Hepatocyte (in vitro differentiated cells): ENCODE measurements around the gene ECD. TPM values are rescaled to one million over a fixed set of nuclear protein-coding genes. Genes with fewer than 3 reads are reported as not detected.

Source experiments
- DNase-seq: peaks from one replicate; pipeline ENCODE4 v3.0.0-alpha.2; 2016; ENCODE audit warnings: low spot score
- H2AFZ ChIP-seq: fragments of 200-600 bp; sonication (generic); 2 replicates; pipeline ENCODE4 v1.6.0; 2016; ENCODE audit warnings: antibody characterized with exemption, mild to moderate bottlenecking
- H3K27ac ChIP-seq: fragments of 200-600 bp; sonication (generic); 2 replicates; pipeline ENCODE4 v1.5.1; 2016; ENCODE audit warnings: mild to moderate bottlenecking
- H3K27me3 ChIP-seq: fragments of 200-600 bp; sonication (generic); 2 replicates; pipeline ENCODE4 v1.6.1; 2016
- H3K36me3 ChIP-seq: fragments of 200-600 bp; sonication (generic); replicated peaks from 2 replicates; pipeline ENCODE4 v1.5.1; 2016; ENCODE audit warnings: low read depth; ENCODE audit not compliant: insufficient read depth
- H3K4me1 ChIP-seq: fragments of 200-600 bp; sonication (generic); 2 replicates; pipeline ENCODE4 v1.5.1; 2016; ENCODE audit warnings: mild to moderate bottlenecking, moderate library complexity; ENCODE audit not compliant: insufficient read depth
- H3K4me2 ChIP-seq: fragments of 200-600 bp; sonication (generic); 2 replicates; pipeline ENCODE4 v1.6.0; 2016
- H3K4me3 ChIP-seq: fragments of 200-600 bp; sonication (generic); 2 replicates; pipeline ENCODE4 v1.5.1; 2016; ENCODE audit warnings: mild to moderate bottlenecking
- H3K79me2 ChIP-seq: fragments of 200-600 bp; sonication (generic); 2 replicates; pipeline ENCODE4 v1.6.0; 2017; ENCODE audit warnings: mild to moderate bottlenecking
- H3K9me2 ChIP-seq: fragments of 200-600 bp; sonication (generic); replicated peaks from 2 replicates; pipeline ENCODE4 v1.6.0; 2017; ENCODE audit warnings: mild to moderate bottlenecking; ENCODE audit not compliant: insufficient read depth
- H3K9me3 ChIP-seq: fragments of 200-600 bp; sonication (generic); 2 replicates; pipeline ENCODE4 v1.5.1; 2016; ENCODE audit warnings: low read depth, mild to moderate bottlenecking
- H4K20me1 ChIP-seq: fragments of 200-600 bp; sonication (generic); 2 replicates; pipeline ENCODE4 v1.6.0; 2016; ENCODE audit warnings: mild to moderate bottlenecking; ENCODE audit not compliant: insufficient read depth, poor library complexity, severe bottlenecking
- EZH2 ChIP-seq: fragments of 200-600 bp; sonication (generic); IDR thresholded peaks from 2 replicates; pipeline ENCODE4 v1.6.1; 2016; ENCODE audit warnings: antibody characterized with exemption, mild to moderate bottlenecking, borderline replicate concordance
- EZH2phosphoT487 ChIP-seq: fragments of 200-600 bp; sonication (generic); IDR thresholded peaks from one replicate; pipeline ENCODE4 v1.6.1; 2018; ENCODE audit warnings: antibody characterized with exemption, mild to moderate bottlenecking, low read depth, moderate library complexity; ENCODE audit not compliant: unreplicated experiment, severe bottlenecking
- WGBS: methylation state at CpG from one replicate; pipeline ENCODE4 v1.1.6; 2016; ENCODE audit warnings: low lambda C conversion rate; ENCODE audit errors: missing lambda C conversion rate; 5-methylcytosine and 5-hydroxymethylcytosine counted together
- polyA plus RNA-seq: library from polyadenylated mRNA; unstranded; fragments of >200 nt; fragmentation: Nextera tagmentation; extraction: Ambion mirVana; gene quantifications from 2 replicates; pipeline ENCODE4 v1.2.1, GENCODE V29; 2016
- total RNA-seq: library from RNA; depleted of rRNA; stranded (reverse); fragments of >200 nt; gene quantifications from 2 replicates; pipeline ENCODE4 v1.2.3, GENCODE V29; 2014
- TF ChIP-seq, protein P1 (sequence below): fragments of 200-600 bp; sonication (generic); IDR thresholded peaks from 2 replicates; pipeline ENCODE4 v1.5.1; 2016; ENCODE audit warnings: antibody characterized with exemption, mild to moderate bottlenecking; ENCODE audit not compliant: poor library complexity

The ECD gene
- total and polyA plus RNA-seq, 2 experiments from 2014 or later = 26.9 to 30.1 TPM

DNA sequence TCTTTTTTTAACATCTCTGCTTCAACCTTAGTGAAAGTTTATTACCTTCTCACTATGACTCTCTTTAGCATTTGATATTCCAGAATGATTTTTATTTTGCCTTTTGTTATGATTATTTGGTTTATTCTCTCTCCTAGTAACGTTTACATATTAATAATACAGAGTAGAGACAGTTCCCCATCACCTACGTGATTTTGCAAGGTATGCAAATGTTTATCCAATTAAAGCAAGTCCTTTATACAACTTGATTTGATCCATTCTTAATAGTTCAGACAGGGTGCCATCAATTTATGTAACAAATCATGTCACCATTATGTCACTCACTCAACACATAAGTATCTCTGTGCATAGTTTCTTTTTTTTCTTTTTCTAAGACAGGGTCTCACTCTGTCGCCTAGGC, 26.2 kb downstream of the ECD start:
- H3K4me2 ChIP-seq = no peak overlapping the region
- H3K9me3 ChIP-seq = no peaks in the 10 kb centered on the region
- H3K4me1 ChIP-seq = no peaks in the 10 kb centered on the region
- DNase-seq = no peak
- no peaks in the 10 kb centered on the region for H3K27me3 ChIP-seq
- WGBS = 93% methylated on average over 3 of the region's 3 CpGs
- TF ChIP-seq EZH2phosphoT487 (no peak), EZH2 (no peak)
- TF ChIP-seq, protein P1, sequence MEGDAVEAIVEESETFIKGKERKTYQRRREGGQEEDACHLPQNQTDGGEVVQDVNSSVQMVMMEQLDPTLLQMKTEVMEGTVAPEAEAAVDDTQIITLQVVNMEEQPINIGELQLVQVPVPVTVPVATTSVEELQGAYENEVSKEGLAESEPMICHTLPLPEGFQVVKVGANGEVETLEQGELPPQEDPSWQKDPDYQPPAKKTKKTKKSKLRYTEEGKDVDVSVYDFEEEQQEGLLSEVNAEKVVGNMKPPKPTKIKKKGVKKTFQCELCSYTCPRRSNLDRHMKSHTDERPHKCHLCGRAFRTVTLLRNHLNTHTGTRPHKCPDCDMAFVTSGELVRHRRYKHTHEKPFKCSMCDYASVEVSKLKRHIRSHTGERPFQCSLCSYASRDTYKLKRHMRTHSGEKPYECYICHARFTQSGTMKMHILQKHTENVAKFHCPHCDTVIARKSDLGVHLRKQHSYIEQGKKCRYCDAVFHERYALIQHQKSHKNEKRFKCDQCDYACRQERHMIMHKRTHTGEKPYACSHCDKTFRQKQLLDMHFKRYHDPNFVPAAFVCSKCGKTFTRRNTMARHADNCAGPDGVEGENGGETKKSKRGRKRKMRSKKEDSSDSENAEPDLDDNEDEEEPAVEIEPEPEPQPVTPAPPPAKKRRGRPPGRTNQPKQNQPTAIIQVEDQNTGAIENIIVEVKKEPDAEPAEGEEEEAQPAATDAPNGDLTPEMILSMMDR = no peak
- no peaks in the 10 kb centered on the region for H3K36me3 ChIP-seq
- H4K20me1 ChIP-seq = no peaks in the 10 kb centered on the region
- H3K27ac ChIP-seq = no peak overlapping the region
- no peak overlapping the region for H3K4me3 ChIP-seq
- no peaks in the 10 kb centered on the region for H3K9me2 ChIP-seq
- H3K79me2 ChIP-seq = no peaks in the 10 kb centered on the region
- no peak overlapping the region for H2AFZ ChIP-seq

DNA sequence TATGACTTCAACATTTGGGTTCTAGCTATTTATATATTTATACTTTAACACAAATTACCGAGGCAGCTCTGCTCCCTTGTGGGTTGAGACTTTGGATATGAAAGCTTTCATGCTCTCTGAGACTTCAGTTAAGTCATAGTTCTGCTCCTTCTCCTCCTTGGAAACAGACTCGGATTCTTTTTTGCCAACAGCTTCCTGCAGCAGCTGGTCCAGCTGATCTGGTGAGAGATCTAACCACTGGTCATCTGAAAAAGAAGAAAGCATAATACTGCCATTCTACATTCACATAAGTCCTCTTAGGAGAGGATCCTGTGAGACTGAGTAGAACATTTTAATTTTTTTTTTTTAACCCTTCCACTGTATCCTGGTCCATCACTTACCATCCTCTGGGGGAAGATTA, 28.6 kb downstream of the ECD start:
- no peak overlapping the region for H3K27ac ChIP-seq
- DNase-seq = no peak
- H3K36me3 ChIP-seq = no peaks in the 10 kb centered on the region
- no peak overlapping the region for H3K4me2 ChIP-seq
- no peaks in the 10 kb centered on the region for H3K79me2 ChIP-seq
- H4K20me1 ChIP-seq = no peaks in the 10 kb centered on the region
- no peak overlapping the region for H3K4me3 ChIP-seq
- no peak for TF ChIP-seq EZH2phosphoT487
- TF ChIP-seq EZH2 = no peak
- TF ChIP-seq, protein P1 = no peak
- no peaks in the 10 kb centered on the region for H3K4me1 ChIP-seq
- H3K9me3 ChIP-seq = no peaks in the 10 kb centered on the region
- no peaks in the 10 kb centered on the region for H3K27me3 ChIP-seq
- H3K9me2 ChIP-seq = no peaks in the 10 kb centered on the region
- H2AFZ ChIP-seq = no peak overlapping the region
- 91% methylated on average over 2 of the region's 2 CpGs for WGBS

DNA sequence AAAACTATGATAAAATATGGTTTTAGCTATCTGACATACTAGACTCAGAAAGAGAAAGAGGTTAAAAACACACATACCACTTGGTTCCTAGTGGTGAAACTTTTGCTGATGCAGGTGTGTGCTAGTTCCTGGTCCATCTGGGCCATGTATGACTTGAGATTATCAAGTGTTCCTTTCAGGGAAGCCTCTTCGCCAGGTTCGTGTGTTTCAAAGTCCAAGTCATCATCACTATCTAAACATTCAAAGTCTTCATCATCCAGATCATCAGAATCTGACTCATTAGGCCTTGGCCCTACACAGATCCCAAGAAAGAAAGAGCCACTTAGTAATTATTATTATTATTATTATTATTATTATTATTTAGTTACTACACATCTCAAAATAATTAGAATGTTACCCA, 31.2 kb downstream of the ECD start:
- 70% methylated on average over 2 of the region's 2 CpGs for WGBS
- Histone ChIP-seq H3K36me3 (no peaks in the 10 kb centered on the region), H3K4me3 (no peak overlapping the region), H3K79me2 (no peaks in the 10 kb centered on the region), H3K9me2 (no peaks in the 10 kb centered on the region), H3K4me2 (no peak overlapping the region), H4K20me1 (no peaks in the 10 kb centered on the region), H3K27me3 (no peaks in the 10 kb centered on the region), H2AFZ (no peak overlapping the region), H3K4me1 (no peaks in the 10 kb centered on the region), H3K9me3 (no peaks in the 10 kb centered on the region), H3K27ac (peak overlapping the region; percentile 72)
- peak; percentile 41 for DNase-seq
- TF ChIP-seq EZH2 (no peak), EZH2phosphoT487 (no peak)
- TF ChIP-seq, protein P1 = no peak

DNA sequence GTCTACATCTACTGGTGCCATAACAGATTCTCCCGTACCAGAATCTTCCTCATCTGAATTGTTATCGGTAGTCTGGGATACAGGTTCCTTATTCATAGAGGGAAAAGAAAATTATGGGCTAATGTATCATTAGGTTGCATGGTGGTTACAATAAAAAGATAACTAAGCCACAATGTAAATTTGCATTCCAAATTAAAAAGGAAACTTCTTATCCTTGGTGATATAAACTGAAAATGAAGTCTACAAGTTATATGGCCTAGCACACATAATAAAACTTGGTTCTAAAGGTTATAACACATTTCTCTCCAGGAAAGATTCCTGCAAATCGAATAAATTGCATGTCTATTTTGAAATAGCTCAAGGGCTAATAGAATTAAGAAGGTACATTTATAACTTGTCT, 33.1 kb downstream of the ECD start:
- DNase-seq = no peak
- no peak for TF ChIP-seq EZH2phosphoT487
- TF ChIP-seq, protein P1 = no peak
- H2AFZ ChIP-seq = no peak overlapping the region
- no peaks in the 10 kb centered on the region for H3K9me2 ChIP-seq
- H3K27me3 ChIP-seq = no peaks in the 10 kb centered on the region
- no peaks in the 10 kb centered on the region for H3K36me3 ChIP-seq
- H3K27ac ChIP-seq = no peak overlapping the region
- WGBS = 93% methylated on average over 3 of the region's 3 CpGs
- no peak overlapping the region for H3K4me3 ChIP-seq
- no peaks in the 10 kb centered on the region for H3K4me1 ChIP-seq
- no peaks in the 10 kb centered on the region for H3K79me2 ChIP-seq
- H3K4me2 ChIP-seq = no peak overlapping the region
- no peaks in the 10 kb centered on the region for H4K20me1 ChIP-seq
- no peaks in the 10 kb centered on the region for H3K9me3 ChIP-seq
